Adrenal gland (tissue), 12 donors: ENCODE data around the gene TOM1. TPM values are rescaled to one million over a fixed set of nuclear protein-coding genes. Genes with fewer than 3 reads are reported as not detected.
"Not testable (repeated sequence)": the region's sequence is repeated elsewhere in the genome, so short reads cannot be mapped to it uniquely, and the experiment has no call there.

Source experiments
- DNase-seq, 7 donors: peaks; one replicate each; pipeline ENCODE4 v3.0.0-alpha.2; 2019 to 2020
- H3K27ac ChIP-seq, 5 donors: fragments of 200-600 bp; sonication (generic) in 4 of 5; 1 replicate in 3 of 5; 2 replicates in 2 of 5; pipeline versions ENCODE4 v1.5.1 to v1.8.0; 2016 to 2020; ENCODE audit warnings: mild to moderate bottlenecking in 1 of 5
- H3K27me3 ChIP-seq: fragments of 200-600 bp; 2 replicates; pipeline ENCODE4 v1.8.0; 2021
- H3K36me3 ChIP-seq, 2 donors: fragments of 200-600 bp; replicated peaks in 1 of 2; 1 replicate in 1 of 2; 2 replicates in 1 of 2; pipeline versions ENCODE4 v1.5.1 to v1.8.0; 2018 to 2022
- H3K4me1 ChIP-seq, 2 donors: fragments of 200-600 bp; replicated peaks in 1 of 2; 1 replicate in 1 of 2; 2 replicates in 1 of 2; pipeline versions ENCODE4 v1.5.1 to v1.8.0; 2018 to 2021
- H3K4me3 ChIP-seq, 4 donors: fragments of 200-600 bp; sonication (generic) in 3 of 4; one replicate each; pipeline ENCODE4 v1.5.1; 2016 to 2018
- H3K9me3 ChIP-seq, 3 donors: fragments of 200-600 bp; sonication (generic) in 1 of 3; replicated peaks in 1 of 3; 1 replicate in 2 of 3; 2 replicates in 1 of 3; pipeline versions ENCODE4 v1.5.1 to v1.8.0; 2016 to 2021
- POLR2A ChIP-seq, 2 donors: fragments of 450-650 bp; IDR thresholded peaks; one replicate each; pipeline ENCODE4 v1.6.1; 2017; ENCODE audit warnings: antibody characterized with exemption in 2 of 2, mild to moderate bottlenecking in 2 of 2, moderate library complexity in 1 of 2
- whole genome bisulfite sequencing, 4 donors: extraction: QIAGEN DNeasy Blood & Tissue Kit in 2 of 4; methylation state at CpG; one replicate each; pipeline versions ENCODE4 v1.1.5 to v1.1.7; 2013 to 2017; 5-methylcytosine and 5-hydroxymethylcytosine counted together
- intact Hi-C, 2 donors: fragments of 100-400 bp; cut with DNase I; formaldehyde crosslinking; loops; one replicate each; pipeline versions ENCODE4 v1.14.1 to v1.15.0; 2022 to 2023
- polyA plus RNA-seq, 3 donors: library from polyadenylated mRNA; stranded (reverse); fragments of 200-250 nt in 2 of 3; fragments of 350-450 nt in 1 of 3; fragmentation: Illumina TruSeq in 1 of 3; extraction: RNeasy Lipid Tissue Mini Kit (QIAGEN cat#74804) in 1 of 3; gene quantifications; one replicate each; pipeline ENCODE4 v1.2.3, GENCODE V29; 2013 to 2014
- total RNA-seq, 9 donors: library from RNA; depleted of rRNA in 4 of 9; stranded (reverse); fragments of >200 nt in 4 of 9; fragments of 120-200 nt in 1 of 9; fragmentation: NEBNext Ultra II Directional in 1 of 9; extraction: Animal tissue kit (Norgen Biotek cat#: 25700) in 1 of 9; gene quantifications; one replicate each; pipeline versions ENCODE4 v1.1.0 to v1.2.4, GENCODE V29; 2013 to 2023
- TF ChIP-seq, protein P1 (sequence below), 6 experiments: fragments of 450-650 bp in 4 of 6; fragments of 200-600 bp in 2 of 6; sonication (generic) in 1 of 6; IDR thresholded peaks; 1 replicate in 5 of 6; 2 replicates in 1 of 6; pipeline versions ENCODE4 v1.5.1 to v1.8.0; 2016 to 2021; ENCODE audit warnings: antibody characterized with exemption in 6 of 6, mild to moderate bottlenecking in 2 of 6, moderate library complexity in 1 of 6
- donor health status: healthy with polysubstance abuse.
- donor health status: Bipolar disorder and iron deficiency.
- donor health status: DM: yes; HTN: yes; CAD: no.
- donor health status: DM: no; HTN: no; CAD: no.
- donor health status: DM: no; HTN: no; CAD: no.
- donor health status: DM: yes; HTN: yes; CAD: no.

Gene TOM1
- total and polyA plus RNA-seq, 12 donors: 57.5 to 188 (median 106) TPM

DNA sequence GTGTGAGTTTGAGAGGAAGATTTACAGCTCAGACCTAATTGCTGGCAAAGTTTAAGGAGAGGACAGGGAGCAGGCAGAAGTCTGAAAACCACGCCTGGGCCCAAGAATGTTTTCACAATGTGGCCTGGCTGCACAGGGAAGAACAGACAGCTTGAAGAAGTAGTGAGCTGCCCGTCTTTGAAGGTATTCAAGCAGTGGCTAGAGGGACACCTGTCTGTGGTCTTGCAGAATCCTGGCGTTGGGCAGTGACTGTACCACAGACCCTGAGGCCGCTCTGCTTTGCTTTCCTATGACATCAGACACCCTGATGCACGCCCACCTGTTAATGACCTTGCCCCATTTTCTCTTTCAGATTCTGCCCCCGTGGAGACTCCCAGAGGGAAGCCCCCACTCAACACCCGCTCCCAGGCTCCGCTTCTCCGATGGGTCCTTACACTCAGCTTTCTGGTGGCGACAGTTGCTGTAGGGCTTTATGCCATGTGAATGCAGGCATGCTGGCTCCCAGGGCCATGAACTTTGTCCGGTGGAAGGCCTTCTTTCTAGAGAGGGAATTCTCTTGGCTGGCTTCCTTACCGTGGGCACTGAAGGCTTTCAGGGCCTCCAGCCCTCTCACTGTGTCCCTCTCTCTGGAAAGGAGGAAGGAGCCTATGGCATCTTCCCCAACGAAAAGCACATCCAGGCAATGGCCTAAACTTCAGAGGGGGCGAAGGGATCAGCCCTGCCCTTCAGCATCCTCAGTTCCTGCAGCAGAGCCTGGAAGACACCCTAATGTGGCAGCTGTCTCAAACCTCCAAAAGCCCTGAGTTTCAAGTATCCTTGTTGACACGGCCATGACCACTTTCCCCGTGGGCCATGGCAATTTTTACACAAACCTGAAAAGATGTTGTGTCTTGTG, 93.7 kb downstream of the TOM1 start:
- no peak overlapping the region for H3K4me3 ChIP-seq
- peak in 1 of 7 donors; percentile 24 for DNase-seq
- no peaks in the 10 kb centered on the region for H3K27me3 ChIP-seq
- peaks cover 0 to 38% of the 10 kb centered on the region in 2 donors for H3K36me3 ChIP-seq
- H3K4me1 ChIP-seq: peaks cover 3 to 23% of the 10 kb centered on the region in 2 donors
- intact Hi-C loops: no loop called here
- peak overlapping the region in 2 of 5 donors; percentile 20 to 52 for H3K27ac ChIP-seq
- TF ChIP-seq, protein P1, sequence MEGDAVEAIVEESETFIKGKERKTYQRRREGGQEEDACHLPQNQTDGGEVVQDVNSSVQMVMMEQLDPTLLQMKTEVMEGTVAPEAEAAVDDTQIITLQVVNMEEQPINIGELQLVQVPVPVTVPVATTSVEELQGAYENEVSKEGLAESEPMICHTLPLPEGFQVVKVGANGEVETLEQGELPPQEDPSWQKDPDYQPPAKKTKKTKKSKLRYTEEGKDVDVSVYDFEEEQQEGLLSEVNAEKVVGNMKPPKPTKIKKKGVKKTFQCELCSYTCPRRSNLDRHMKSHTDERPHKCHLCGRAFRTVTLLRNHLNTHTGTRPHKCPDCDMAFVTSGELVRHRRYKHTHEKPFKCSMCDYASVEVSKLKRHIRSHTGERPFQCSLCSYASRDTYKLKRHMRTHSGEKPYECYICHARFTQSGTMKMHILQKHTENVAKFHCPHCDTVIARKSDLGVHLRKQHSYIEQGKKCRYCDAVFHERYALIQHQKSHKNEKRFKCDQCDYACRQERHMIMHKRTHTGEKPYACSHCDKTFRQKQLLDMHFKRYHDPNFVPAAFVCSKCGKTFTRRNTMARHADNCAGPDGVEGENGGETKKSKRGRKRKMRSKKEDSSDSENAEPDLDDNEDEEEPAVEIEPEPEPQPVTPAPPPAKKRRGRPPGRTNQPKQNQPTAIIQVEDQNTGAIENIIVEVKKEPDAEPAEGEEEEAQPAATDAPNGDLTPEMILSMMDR (IDR thresholded peaks at IDR 0.05): no peak
- TF ChIP-seq POLR2A (IDR thresholded peaks at IDR 0.05): no peak
- no peaks in the 10 kb centered on the region for H3K9me3 ChIP-seq
- WGBS, 4 donors: 59 to 75% (median 68%) methylated on average over 12 to 16 of the region's 16 CpGs

DNA sequence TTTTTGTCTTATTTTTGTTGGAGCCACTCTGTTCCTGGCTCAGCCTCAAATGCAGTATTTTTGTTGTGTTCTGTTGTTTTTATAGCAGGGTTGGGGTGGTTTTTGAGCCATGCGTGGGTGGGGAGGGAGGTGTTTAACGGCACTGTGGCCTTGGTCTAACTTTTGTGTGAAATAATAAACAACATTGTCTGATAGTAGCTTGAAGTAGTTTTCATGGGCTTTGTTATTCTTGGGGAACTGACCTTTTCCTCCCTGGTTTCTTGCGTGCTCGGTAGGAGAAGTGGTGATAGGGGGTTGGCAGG, 94.3 kb downstream of the TOM1 start:
- WGBS, 4 donors: 24 to 60% (median 35%) methylated on average over 4 of the region's 4 CpGs
- no peaks in the 10 kb centered on the region for H3K9me3 ChIP-seq
- no peaks in the 10 kb centered on the region for H3K27me3 ChIP-seq
- intact Hi-C loops: no loop called here
- TF ChIP-seq POLR2A (IDR thresholded peaks at IDR 0.05): no peak
- TF ChIP-seq, protein P1 (IDR thresholded peaks at IDR 0.05): no peak
- no peak overlapping the region for H3K4me3 ChIP-seq
- peaks cover 3 to 23% of the 10 kb centered on the region in 2 donors for H3K4me1 ChIP-seq
- H3K36me3 ChIP-seq: peaks cover 0 to 38% of the 10 kb centered on the region in 2 donors
- DNase-seq: no peak
- H3K27ac ChIP-seq: peak overlapping the region in 1 of 5 donors; percentile 52

DNA sequence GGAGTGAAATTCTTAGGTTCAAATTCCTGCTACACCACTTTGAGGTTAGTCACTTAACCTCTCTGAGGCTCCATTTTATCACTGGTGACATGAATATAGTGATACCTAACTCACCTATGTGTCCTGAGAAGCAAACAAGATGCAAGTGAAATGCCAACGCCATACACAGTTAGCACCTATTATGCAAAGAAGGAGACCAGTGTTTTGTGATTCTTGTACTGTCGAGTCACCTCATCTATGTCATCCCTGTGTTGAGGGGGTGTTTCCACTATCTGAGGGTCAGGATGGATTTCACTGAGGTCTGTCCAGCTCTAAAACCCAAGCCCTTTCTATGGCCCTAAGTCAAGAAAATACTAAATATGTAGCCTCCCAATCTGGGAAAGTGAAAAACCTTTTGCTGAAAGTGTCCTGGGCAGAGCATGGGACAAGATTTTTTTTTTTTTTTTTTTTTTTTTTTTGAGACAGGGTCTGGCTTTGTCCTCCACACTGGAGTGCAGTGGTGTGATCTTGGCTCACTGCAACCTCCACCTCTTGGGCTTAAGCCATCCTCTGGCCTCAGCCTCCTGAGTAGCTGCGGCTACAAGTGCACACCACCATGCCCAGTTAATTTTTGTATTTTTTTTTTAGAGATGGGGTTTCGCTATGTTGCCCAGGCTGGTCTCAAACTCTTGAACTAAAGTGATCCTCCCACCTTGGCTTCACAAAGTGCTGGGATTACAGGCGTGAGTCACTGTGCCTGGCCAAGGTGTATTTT, 95.3 kb downstream of the TOM1 start:
- peaks cover 3 to 23% of the 10 kb centered on the region in 2 donors for H3K4me1 ChIP-seq
- DNase-seq: no peak
- 86 to 96% (median 92%) methylated on average over 5 of the region's 5 CpGs for WGBS, 4 donors
- no peaks in the 10 kb centered on the region for H3K27me3 ChIP-seq
- intact Hi-C loops: no loop called here
- H3K36me3 ChIP-seq: peaks cover 0 to 32% of the 10 kb centered on the region in 2 donors
- no peak overlapping the region for H3K27ac ChIP-seq
- H3K9me3 ChIP-seq: no peaks in the 10 kb centered on the region
- no peak overlapping the region for H3K4me3 ChIP-seq
- TF ChIP-seq POLR2A (IDR thresholded peaks at IDR 0.05): no peak
- TF ChIP-seq, protein P1 (IDR thresholded peaks at IDR 0.05): no peak

DNA sequence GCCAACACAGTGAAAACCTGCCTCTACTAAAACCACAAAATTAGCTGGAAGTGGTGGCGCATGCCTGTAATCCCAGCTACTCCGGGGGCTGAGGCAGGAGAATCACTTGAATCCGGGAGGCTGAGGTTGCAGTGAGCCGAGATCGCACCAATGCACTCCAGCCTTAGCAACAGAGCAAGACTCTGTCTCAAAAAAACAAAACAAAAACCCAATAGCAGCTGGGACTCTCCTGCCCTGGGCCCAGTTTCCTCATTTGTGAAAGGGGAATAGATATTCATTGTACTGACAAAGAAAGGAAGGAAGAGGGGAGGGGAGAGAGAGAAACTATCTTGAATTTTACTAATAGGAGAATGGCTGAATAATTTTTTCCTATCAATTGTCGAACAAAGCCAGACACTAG, 96.9 kb downstream of the TOM1 start:
- peaks cover 0 to 20% of the 10 kb centered on the region in 2 donors for H3K36me3 ChIP-seq
- H3K4me3 ChIP-seq, H3K27me3 ChIP-seq, intact Hi-C loops, H3K9me3 ChIP-seq, DNase-seq: not testable (repeated sequence)
- WGBS, 4 donors: 60 to 75% (median 70%) methylated on average over 6 of the region's 6 CpGs
- H3K4me1 ChIP-seq: peaks cover 6 to 30% of the 10 kb centered on the region in 2 donors
- peak overlapping the region in 3 of 5 donors; percentile 8 to 62 (median 45) for H3K27ac ChIP-seq
